Adrenal gland (tissue), 12 donors: ENCODE results near the gene KRTAP1-4. TPM values are rescaled to one million over a fixed set of nuclear protein-coding genes. Genes with fewer than 3 reads are reported as not detected.

ENCODE experiments used
- DNase-seq, 7 donors: peaks; one replicate each; pipeline ENCODE4 v3.0.0-alpha.2; 2019 to 2020
- H3K27ac ChIP-seq, 5 donors: fragments of 200-600 bp; sonication (generic) in 4 of 5; 1 replicate in 3 of 5; 2 replicates in 2 of 5; pipeline versions ENCODE4 v1.5.1 to v1.8.0; 2016 to 2020; ENCODE audit warnings: mild to moderate bottlenecking in 1 of 5
- H3K27me3 ChIP-seq: fragments of 200-600 bp; 2 replicates; pipeline ENCODE4 v1.8.0; 2021
- H3K36me3 ChIP-seq, 2 donors: fragments of 200-600 bp; replicated peaks in 1 of 2; 1 replicate in 1 of 2; 2 replicates in 1 of 2; pipeline versions ENCODE4 v1.5.1 to v1.8.0; 2018 to 2022
- H3K4me1 ChIP-seq, 2 donors: fragments of 200-600 bp; replicated peaks in 1 of 2; 1 replicate in 1 of 2; 2 replicates in 1 of 2; pipeline versions ENCODE4 v1.5.1 to v1.8.0; 2018 to 2021
- H3K4me3 ChIP-seq, 4 donors: fragments of 200-600 bp; sonication (generic) in 3 of 4; one replicate each; pipeline ENCODE4 v1.5.1; 2016 to 2018
- H3K9me3 ChIP-seq, 3 donors: fragments of 200-600 bp; sonication (generic) in 1 of 3; replicated peaks in 1 of 3; 1 replicate in 2 of 3; 2 replicates in 1 of 3; pipeline versions ENCODE4 v1.5.1 to v1.8.0; 2016 to 2021
- POLR2A ChIP-seq, 2 donors: fragments of 450-650 bp; IDR thresholded peaks; one replicate each; pipeline ENCODE4 v1.6.1; 2017; ENCODE audit warnings: antibody characterized with exemption in 2 of 2, mild to moderate bottlenecking in 2 of 2, moderate library complexity in 1 of 2
- WGBS, 4 donors: extraction: QIAGEN DNeasy Blood & Tissue Kit in 2 of 4; methylation state at CpG; one replicate each; pipeline versions ENCODE4 v1.1.5 to v1.1.7; 2013 to 2017; 5-methylcytosine and 5-hydroxymethylcytosine counted together
- intact Hi-C, 2 donors: fragments of 100-400 bp; cut with DNase I; formaldehyde crosslinking; loops; one replicate each; pipeline versions ENCODE4 v1.14.1 to v1.15.0; 2022 to 2023
- polyA plus RNA-seq, 3 donors: library from polyadenylated mRNA; stranded (reverse); fragments of 200-250 nt in 2 of 3; fragments of 350-450 nt in 1 of 3; fragmentation: Illumina TruSeq in 1 of 3; extraction: RNeasy Lipid Tissue Mini Kit (QIAGEN cat#74804) in 1 of 3; gene quantifications; one replicate each; pipeline ENCODE4 v1.2.3, GENCODE V29; 2013 to 2014
- total RNA-seq, 9 donors: library from RNA; depleted of rRNA in 4 of 9; stranded (reverse); fragments of >200 nt in 4 of 9; fragments of 120-200 nt in 1 of 9; fragmentation: NEBNext Ultra II Directional in 1 of 9; extraction: Animal tissue kit (Norgen Biotek cat#: 25700) in 1 of 9; gene quantifications; one replicate each; pipeline versions ENCODE4 v1.1.0 to v1.2.4, GENCODE V29; 2013 to 2023
- TF ChIP-seq, protein P1 (sequence below), 6 experiments: fragments of 450-650 bp in 4 of 6; fragments of 200-600 bp in 2 of 6; sonication (generic) in 1 of 6; IDR thresholded peaks; 1 replicate in 5 of 6; 2 replicates in 1 of 6; pipeline versions ENCODE4 v1.5.1 to v1.8.0; 2016 to 2021; ENCODE audit warnings: antibody characterized with exemption in 6 of 6, mild to moderate bottlenecking in 2 of 6, moderate library complexity in 1 of 6
- donor health status: healthy with polysubstance abuse.
- donor health status: Bipolar disorder and iron deficiency.
- donor health status: DM: yes; HTN: yes; CAD: no.
- donor health status: DM: no; HTN: no; CAD: no.
- donor health status: DM: no; HTN: no; CAD: no.
- donor health status: DM: yes; HTN: yes; CAD: no.

The KRTAP1-4 gene
- total and polyA plus RNA-seq, 12 donors, result not detected

GRCh38 chr17:40997361-40997760 is 32.6 kb downstream of the KRTAP1-4 start:
- 53 to 73% (median 62%) methylated on average over 2 of the region's 2 CpGs for WGBS, 4 donors
- H3K4me1 ChIP-seq, result no peaks in the 10 kb centered on the region
- H3K27ac ChIP-seq, result no peak overlapping the region
- DNase-seq, result no peak
- H3K9me3 ChIP-seq, result no peaks in the 10 kb centered on the region
- TF ChIP-seq, protein P1, sequence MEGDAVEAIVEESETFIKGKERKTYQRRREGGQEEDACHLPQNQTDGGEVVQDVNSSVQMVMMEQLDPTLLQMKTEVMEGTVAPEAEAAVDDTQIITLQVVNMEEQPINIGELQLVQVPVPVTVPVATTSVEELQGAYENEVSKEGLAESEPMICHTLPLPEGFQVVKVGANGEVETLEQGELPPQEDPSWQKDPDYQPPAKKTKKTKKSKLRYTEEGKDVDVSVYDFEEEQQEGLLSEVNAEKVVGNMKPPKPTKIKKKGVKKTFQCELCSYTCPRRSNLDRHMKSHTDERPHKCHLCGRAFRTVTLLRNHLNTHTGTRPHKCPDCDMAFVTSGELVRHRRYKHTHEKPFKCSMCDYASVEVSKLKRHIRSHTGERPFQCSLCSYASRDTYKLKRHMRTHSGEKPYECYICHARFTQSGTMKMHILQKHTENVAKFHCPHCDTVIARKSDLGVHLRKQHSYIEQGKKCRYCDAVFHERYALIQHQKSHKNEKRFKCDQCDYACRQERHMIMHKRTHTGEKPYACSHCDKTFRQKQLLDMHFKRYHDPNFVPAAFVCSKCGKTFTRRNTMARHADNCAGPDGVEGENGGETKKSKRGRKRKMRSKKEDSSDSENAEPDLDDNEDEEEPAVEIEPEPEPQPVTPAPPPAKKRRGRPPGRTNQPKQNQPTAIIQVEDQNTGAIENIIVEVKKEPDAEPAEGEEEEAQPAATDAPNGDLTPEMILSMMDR (IDR thresholded peaks at IDR 0.05), result no peak
- no peak for TF ChIP-seq POLR2A (IDR thresholded peaks at IDR 0.05)
- no peak overlapping the region for H3K4me3 ChIP-seq
- no peaks in the 10 kb centered on the region for H3K36me3 ChIP-seq
- intact Hi-C loops, result no loop called here
- H3K27me3 ChIP-seq, result peaks cover 5% of the 10 kb centered on the region

- H3K9me3 ChIP-seq, result no peaks in the 10 kb centered on the region
- H3K36me3 ChIP-seq, result no peaks in the 10 kb centered on the region
- DNase-seq, result no peak
- no peaks in the 10 kb centered on the region for H3K4me1 ChIP-seq
- peaks cover 5% of the 10 kb centered on the region for H3K27me3 ChIP-seq
- TF ChIP-seq POLR2A (IDR thresholded peaks at IDR 0.05), result no peak
- TF ChIP-seq, protein P1 (IDR thresholded peaks at IDR 0.05), result no peak
- WGBS, 4 donors, result 81 to 86% (median 83%) methylated on average over 4 of the region's 4 CpGs
- no peak overlapping the region for H3K4me3 ChIP-seq
- H3K27ac ChIP-seq, result no peak overlapping the region
- intact Hi-C loops, result no loop called here
These were observed 33.2 kb downstream of the KRTAP1-4 start for GRCh38 chr17:40996829-40997228.

- Histone ChIP-seq H3K4me1 (no peaks in the 10 kb centered on the region), H3K4me3 (no peak overlapping the region), H3K9me3 (no peaks in the 10 kb centered on the region), H3K36me3 (no peaks in the 10 kb centered on the region), H3K27ac (no peak overlapping the region), H3K27me3 (peaks cover 5% of the 10 kb centered on the region)
- TF ChIP-seq, protein P1 (IDR thresholded peaks at IDR 0.05), result no peak
- no peak for TF ChIP-seq POLR2A (IDR thresholded peaks at IDR 0.05)
- intact Hi-C loops, result no loop called here
- DNase-seq, result no peak
- WGBS, 4 donors, result 55 to 79% (median 64%) methylated on average over 1 of the region's 1 CpG
These were observed 34.9 kb downstream of the KRTAP1-4 start for GRCh38 chr17:40995116-40995515.

DNA sequence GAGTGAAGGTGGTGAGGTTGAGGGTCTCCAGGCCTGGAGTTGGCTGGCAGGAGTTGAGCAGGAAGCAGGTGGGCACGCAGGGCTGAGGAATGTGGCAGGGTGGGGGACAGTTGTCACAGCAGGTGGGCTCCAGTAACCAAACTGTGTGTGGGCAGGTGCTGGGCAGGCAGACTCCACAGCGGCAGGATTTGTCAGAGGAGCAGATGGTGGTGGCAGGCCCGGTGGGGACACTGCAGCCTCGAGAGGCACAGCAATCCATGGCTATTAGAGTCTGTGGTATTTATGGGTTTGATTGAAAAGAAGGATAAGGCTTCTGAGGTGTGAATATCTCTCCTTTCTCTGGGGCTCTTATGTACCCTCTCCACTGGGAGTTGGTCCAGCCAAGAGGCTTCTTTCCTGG is 36.2 kb downstream of the KRTAP1-4 start, which contains the start of gene KRTAP3-3:
KRTAP3-3 (minus strand) TSS at position 326 of the 400 bp plus-strand sequence; CDS start at position 259, 67 bp downstream.
- intact Hi-C loops, result no loop called here
- Histone ChIP-seq H3K4me3 (no peak within 1 kb of the TSS), H3K4me1 (no peaks in the 10 kb centered on the region), H3K9me3 (no peaks in the 10 kb centered on the region), H3K36me3 (no peaks in the 10 kb centered on the region), H3K27ac (no peak within 1 kb of the TSS), H3K27me3 (peaks cover 5% of the 10 kb centered on the region)
- TF ChIP-seq POLR2A (IDR thresholded peaks at IDR 0.05), result no peak
- TF ChIP-seq, protein P1 (IDR thresholded peaks at IDR 0.05), result no peak
- DNase-seq, result no peak
- 45 to 75% (median 59%) methylated on average over 4 of the region's 4 CpGs; no CpG with 5 or more reads in 1 of the 4 donors for WGBS, 4 donors
